ENCODE measurements around the gene SKOR2. TPM values are rescaled to one million over a fixed set of nuclear protein-coding genes. Genes with fewer than 3 reads are reported as not detected.

SKOR2 gene
- total RNA-seq (2014; rRNA removed; shearing (Covaris generic)): not detected in 2 replicates

- DNase-seq (ENCODE audit: low spot score): peak; percentile 11
Observed at GRCh38 chr18:47251289-47252120, at the start of gene SKOR2. TSS of gene SKOR2 (minus strand) at chr18:47251660. CDS start at chr18:47249183, 2,477 bp downstream.

GRCh38 chr18:47296462-47296861 lies 45.0 kb upstream of the SKOR2 start:
- DNase-seq (ENCODE audit: low spot score): no peak

- DNase-seq (ENCODE audit: low spot score): no peak
Observed at GRCh38 chr18:47294801-47295200, 43.3 kb upstream of the SKOR2 start.

- DNase-seq (ENCODE audit: low spot score): no peak
Observed at GRCh38 chr18:47288741-47289140, 37.3 kb upstream of the SKOR2 start.

GRCh38 chr18:47287911-47288585 lies 36.6 kb upstream of the SKOR2 start:
- no peak for DNase-seq (ENCODE audit: low spot score)

GRCh38 chr18:47286776-47287410 lies 35.4 kb upstream of the SKOR2 start:
- DNase-seq (ENCODE audit: low spot score): no peak

GRCh38 chr18:47285456-47285855 lies 34.0 kb upstream of the SKOR2 start:
- DNase-seq (ENCODE audit: low spot score): no peak

GRCh38 chr18:47284721-47285395 lies 33.4 kb upstream of the SKOR2 start:
- DNase-seq (ENCODE audit: low spot score): no peak

- DNase-seq (ENCODE audit: low spot score): peak; percentile 20
Observed at GRCh38 chr18:47283476-47283875, 32.0 kb upstream of the SKOR2 start.

GRCh38 chr18:47280121-47280520 lies 28.7 kb upstream of the SKOR2 start:
- DNase-seq (ENCODE audit: low spot score): no peak

GRCh38 chr18:47274961-47275360 lies 23.5 kb upstream of the SKOR2 start:
- DNase-seq (ENCODE audit: low spot score): no peak

- DNase-seq (ENCODE audit: low spot score): peak; percentile 34
Observed at GRCh38 chr18:47265197-47265596, 13.7 kb upstream of the SKOR2 start.

- DNase-seq (ENCODE audit: low spot score): no peak
Observed at GRCh38 chr18:47264308-47264700, 12.8 kb upstream of the SKOR2 start.

- DNase-seq (ENCODE audit: low spot score): no peak
Observed at GRCh38 chr18:47263430-47264307, 12.2 kb upstream of the SKOR2 start.

- DNase-seq (ENCODE audit: low spot score): no peak
Observed at GRCh38 chr18:47263150-47263429, 11.6 kb upstream of the SKOR2 start.

GRCh38 chr18:47262301-47263149 lies 11.1 kb upstream of the SKOR2 start:
- no peak for DNase-seq (ENCODE audit: low spot score)

GRCh38 chr18:47261902-47262300 lies 10.4 kb upstream of the SKOR2 start:
- no peak for DNase-seq (ENCODE audit: low spot score)

- DNase-seq (ENCODE audit: low spot score): no peak
Observed at GRCh38 chr18:47260924-47261701, 9.7 kb upstream of the SKOR2 start.

GRCh38 chr18:47260120-47260923 lies 8.9 kb upstream of the SKOR2 start:
- DNase-seq (ENCODE audit: low spot score): no peak

All from H4 (cell line).